Measurements from ENCODE around the gene MED13L. TPM values are rescaled to one million over a fixed set of nuclear protein-coding genes. Genes with fewer than 3 reads are reported as not detected.

The MED13L gene
- total RNA-seq, 1 experiment from 2014 or later = 80.5 TPM

DNA sequence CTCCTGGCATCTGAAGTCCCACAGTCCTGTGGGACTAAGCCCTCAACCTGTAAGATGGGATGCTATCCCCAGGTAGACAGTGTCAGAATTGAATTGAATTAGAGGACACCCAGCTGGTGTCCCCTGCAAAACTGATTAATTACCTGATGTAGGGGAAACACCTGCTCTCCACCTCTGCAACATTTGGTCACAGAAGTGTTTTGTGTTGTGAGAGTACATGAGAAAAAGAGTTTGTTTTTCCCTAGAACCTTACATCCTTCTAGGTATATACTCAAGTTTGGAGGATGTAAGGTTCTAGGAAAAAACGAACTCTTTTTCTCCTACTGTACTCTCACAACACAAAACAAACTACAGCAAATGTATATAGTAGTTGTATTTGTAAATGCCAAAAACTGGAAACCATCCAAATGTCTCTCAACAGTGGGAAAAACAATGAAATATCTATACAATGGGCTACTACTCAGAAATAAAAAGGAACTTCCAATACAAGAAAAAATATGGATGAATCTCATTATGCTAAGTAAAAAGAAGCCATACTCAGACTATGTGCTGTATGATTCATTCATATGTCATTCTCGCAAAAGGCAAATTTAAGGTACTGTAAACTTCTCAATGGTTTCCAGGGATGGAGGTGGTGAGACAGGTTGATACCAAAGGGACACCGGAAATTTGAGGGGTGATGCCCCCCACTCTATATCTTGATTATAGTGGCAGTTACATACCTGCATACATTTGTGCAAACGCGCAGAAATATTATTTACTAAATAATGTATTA is 160.7 kb downstream of the MED13L start:
- ChIA-PET CTCF (no interaction called here), POLR2A (no interaction called here)
- no peak for DNase-seq (ENCODE audit: low spot score)
- no peak for TF ChIP-seq CREM (CRISPR knock-in tag; IDR thresholded peaks at IDR 0.05)
- no peak for TF ChIP-seq TP53 (CRISPR knock-in tag; IDR thresholded peaks at IDR 0.05)
- TF ChIP-seq TEAD4 (CRISPR knock-in tag; IDR thresholded peaks at IDR 0.05) = no peak
- TF ChIP-seq RORB (CRISPR knock-in tag; IDR thresholded peaks at IDR 0.05) = no peak
- no peak for TF ChIP-seq NR2C2 (CRISPR knock-in tag; IDR thresholded peaks at IDR 0.05)
- no peak for TF ChIP-seq USF2 (CRISPR knock-in tag; IDR thresholded peaks at IDR 0.05)
- no peak for TF ChIP-seq MYBL2 (CRISPR knock-in tag; IDR thresholded peaks at IDR 0.05)
- TF ChIP-seq ZNF423 (CRISPR knock-in tag; IDR thresholded peaks at IDR 0.05) = no peak
- no peak for TF ChIP-seq NR1H2 (CRISPR knock-in tag; IDR thresholded peaks at IDR 0.05)
- TF ChIP-seq GTF2I (CRISPR knock-in tag; conservative IDR thresholded peaks at IDR 0.05) = no peak
- TF ChIP-seq NFATC4 (CRISPR knock-in tag; IDR thresholded peaks at IDR 0.05) = no peak
- TF ChIP-seq, protein P1, sequence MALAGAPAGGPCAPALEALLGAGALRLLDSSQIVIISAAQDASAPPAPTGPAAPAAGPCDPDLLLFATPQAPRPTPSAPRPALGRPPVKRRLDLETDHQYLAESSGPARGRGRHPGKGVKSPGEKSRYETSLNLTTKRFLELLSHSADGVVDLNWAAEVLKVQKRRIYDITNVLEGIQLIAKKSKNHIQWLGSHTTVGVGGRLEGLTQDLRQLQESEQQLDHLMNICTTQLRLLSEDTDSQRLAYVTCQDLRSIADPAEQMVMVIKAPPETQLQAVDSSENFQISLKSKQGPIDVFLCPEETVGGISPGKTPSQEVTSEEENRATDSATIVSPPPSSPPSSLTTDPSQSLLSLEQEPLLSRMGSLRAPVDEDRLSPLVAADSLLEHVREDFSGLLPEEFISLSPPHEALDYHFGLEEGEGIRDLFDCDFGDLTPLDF (CRISPR knock-in tag; IDR thresholded peaks at IDR 0.05) = no peak
- no peak for TF ChIP-seq HMGA2 (CRISPR knock-in tag; IDR thresholded peaks at IDR 0.05)
- ATAC-seq = no peak
- Mint-ChIP-seq H3K9me3 (no peaks in the 10 kb centered on the region), H3K27me3 (ENCODE audit: low read depth) (no peaks in the 10 kb centered on the region), H3K4me3 (no peak overlapping the region), H3K27ac (peak overlapping the region; percentile 40; the same call in 1 of the 2 replicates), H3K4me1 (peaks cover 68% of the 10 kb centered on the region), H3K36me3 (no peaks in the 10 kb centered on the region)

GRCh38 chr12:116113398-116114130 is 163.9 kb downstream of the MED13L start:
- CTCF ChIA-PET = no interaction called here
- ATAC-seq = no peak

DNA sequence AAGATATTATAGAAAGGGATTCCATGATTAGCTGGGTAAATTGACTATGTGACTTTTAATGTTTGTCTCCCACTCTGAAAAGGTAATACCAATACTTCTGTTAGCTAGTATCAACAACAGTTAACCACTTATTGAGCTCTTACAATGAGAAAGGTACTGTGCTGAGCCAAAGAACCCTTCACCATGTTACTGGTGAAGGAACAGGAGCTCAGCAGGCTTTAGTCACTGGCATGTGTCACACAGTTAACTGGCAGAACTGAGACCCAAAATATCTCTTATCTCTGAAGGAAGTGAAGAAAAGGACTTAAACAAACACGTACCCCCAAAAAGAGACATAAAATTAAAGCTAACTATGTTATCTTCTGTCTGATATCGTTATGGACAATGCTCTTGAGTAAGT is 170.6 kb downstream of the MED13L start:
- DNase-seq (ENCODE audit: low spot score) (no peak), ATAC-seq (no peak)
- Mint-ChIP-seq H3K27ac (peak overlapping the region; percentile 71; the same call in 1 of the 2 replicates), H3K27me3 (ENCODE audit: low read depth) (no peaks in the 10 kb centered on the region), H3K9me3 (0 out of 2 replicates have a peak, but pooled peaks cover 4% of the 10 kb centered on the region), H3K4me1 (peaks cover 19% of the 10 kb centered on the region), H3K36me3 (peaks cover 4% of the 10 kb centered on the region), H3K4me3 (no peak overlapping the region)
- no peak for TF ChIP-seq ELF4 (CRISPR knock-in tag; IDR thresholded peaks at IDR 0.05; ENCODE audit: low read depth)
- TF ChIP-seq ZNF396 (CRISPR knock-in tag; IDR thresholded peaks at IDR 0.05; ENCODE audit: borderline replicate concordance) = no peak
- no peak for TF ChIP-seq STAT6 (CRISPR knock-in tag; conservative IDR thresholded peaks at IDR 0.05; ENCODE audit: low read depth)
- no peak for TF ChIP-seq ZNF263 (CRISPR knock-in tag; IDR thresholded peaks at IDR 0.05; ENCODE audit: low read depth)
- TF ChIP-seq ZNF423 (CRISPR knock-in tag; IDR thresholded peaks at IDR 0.05) = no peak
- no peak for TF ChIP-seq PREB (CRISPR knock-in tag; IDR thresholded peaks at IDR 0.05; ENCODE audit: borderline replicate concordance)
- no peak for TF ChIP-seq MXD4 (CRISPR knock-in tag; IDR thresholded peaks at IDR 0.05; ENCODE audit: borderline replicate concordance)
- POLR2A ChIA-PET = no interaction called here
- CTCF ChIA-PET = no interaction called here

More at GRCh38 chr12:116113398-116114130, 163.9 kb downstream of the MED13L start:
- H3K36me3 Mint-ChIP-seq = no peaks in the 10 kb centered on the region
- POLR2A ChIA-PET = no interaction called here
- H3K4me3 Mint-ChIP-seq = peak overlapping the region; percentile 6; the same call in 1 of the 2 replicates
- no peak for DNase-seq (ENCODE audit: low spot score)
- H3K9me3 Mint-ChIP-seq = no peaks in the 10 kb centered on the region
- peaks cover 63% of the 10 kb centered on the region for H3K4me1 Mint-ChIP-seq
- TF ChIP-seq SP1 (CRISPR knock-in tag; conservative IDR thresholded peaks at IDR 0.05) = no peak
- TF ChIP-seq, protein P2, sequence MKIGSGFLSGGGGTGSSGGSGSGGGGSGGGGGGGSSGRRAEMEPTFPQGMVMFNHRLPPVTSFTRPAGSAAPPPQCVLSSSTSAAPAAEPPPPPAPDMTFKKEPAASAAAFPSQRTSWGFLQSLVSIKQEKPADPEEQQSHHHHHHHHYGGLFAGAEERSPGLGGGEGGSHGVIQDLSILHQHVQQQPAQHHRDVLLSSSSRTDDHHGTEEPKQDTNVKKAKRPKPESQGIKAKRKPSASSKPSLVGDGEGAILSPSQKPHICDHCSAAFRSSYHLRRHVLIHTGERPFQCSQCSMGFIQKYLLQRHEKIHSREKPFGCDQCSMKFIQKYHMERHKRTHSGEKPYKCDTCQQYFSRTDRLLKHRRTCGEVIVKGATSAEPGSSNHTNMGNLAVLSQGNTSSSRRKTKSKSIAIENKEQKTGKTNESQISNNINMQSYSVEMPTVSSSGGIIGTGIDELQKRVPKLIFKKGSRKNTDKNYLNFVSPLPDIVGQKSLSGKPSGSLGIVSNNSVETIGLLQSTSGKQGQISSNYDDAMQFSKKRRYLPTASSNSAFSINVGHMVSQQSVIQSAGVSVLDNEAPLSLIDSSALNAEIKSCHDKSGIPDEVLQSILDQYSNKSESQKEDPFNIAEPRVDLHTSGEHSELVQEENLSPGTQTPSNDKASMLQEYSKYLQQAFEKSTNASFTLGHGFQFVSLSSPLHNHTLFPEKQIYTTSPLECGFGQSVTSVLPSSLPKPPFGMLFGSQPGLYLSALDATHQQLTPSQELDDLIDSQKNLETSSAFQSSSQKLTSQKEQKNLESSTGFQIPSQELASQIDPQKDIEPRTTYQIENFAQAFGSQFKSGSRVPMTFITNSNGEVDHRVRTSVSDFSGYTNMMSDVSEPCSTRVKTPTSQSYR (CRISPR knock-in tag; IDR thresholded peaks at IDR 0.05) = no peak
- TF ChIP-seq JUN (CRISPR knock-in tag; IDR thresholded peaks at IDR 0.05) = no peak
- no peaks in the 10 kb centered on the region for H3K27me3 Mint-ChIP-seq (ENCODE audit: low read depth)
- H3K27ac Mint-ChIP-seq = peak overlapping the region; percentile 21; the same call in 1 of the 2 replicates

All from WTC11 (cell line).